Measurements from ENCODE around the gene RRBP1.

Gene RRBP1

DNA sequence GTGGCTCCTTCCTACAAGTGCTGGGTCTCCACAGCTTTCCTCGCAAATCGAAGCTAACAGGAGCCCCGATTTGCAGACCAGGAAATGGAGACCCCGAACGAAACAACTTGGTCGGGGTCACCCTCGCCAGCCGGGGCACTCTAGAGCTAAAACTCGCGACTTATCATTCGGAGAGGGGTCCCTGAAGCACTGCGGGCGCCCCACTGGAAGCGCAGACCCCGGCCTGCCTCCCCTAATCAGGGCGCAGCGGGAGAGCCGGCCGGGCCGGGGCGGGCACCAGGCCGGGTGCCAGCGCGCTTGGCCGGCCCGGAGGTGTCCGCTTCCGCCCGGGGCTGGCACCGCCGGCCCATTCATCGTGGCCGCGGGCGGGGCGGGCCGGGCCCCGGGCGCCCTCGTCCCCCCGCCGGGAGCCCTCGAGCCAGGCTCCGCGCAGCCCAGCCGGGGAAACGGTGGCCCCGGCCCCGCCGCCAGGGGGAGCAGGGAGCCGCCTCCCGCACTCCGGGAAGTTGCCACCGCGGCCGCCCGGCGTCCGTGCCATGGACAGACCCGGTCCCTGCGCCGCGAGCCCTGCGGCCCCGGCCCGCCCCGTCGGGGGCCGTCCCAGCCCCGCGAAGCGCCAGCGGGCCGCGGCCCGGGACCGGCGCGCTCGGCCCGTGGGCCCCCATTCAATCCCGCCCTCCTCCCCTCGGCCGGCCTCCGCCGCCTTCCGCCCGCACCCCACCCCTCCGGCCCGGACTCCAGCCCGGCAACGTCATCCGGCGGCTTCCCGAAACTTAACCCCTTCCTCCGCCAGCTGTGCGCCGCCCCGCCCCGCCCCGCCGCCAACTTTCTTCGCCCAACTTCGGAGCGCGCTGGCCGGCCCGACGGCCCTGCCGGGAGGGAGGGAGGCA is 961 bp downstream of the RRBP1 start:
- ATAC-seq: peak; percentile 44
- peak; percentile 86 for DNase-seq
- peak overlapping the region; percentile 76 for H3K27ac Mint-ChIP-seq
- H3K4me1 Mint-ChIP-seq: peaks cover 26% of the 10 kb centered on the region
- H3K36me3 Mint-ChIP-seq (ENCODE audit: low read depth): peaks cover 7% of the 10 kb centered on the region
- H3K27me3 Mint-ChIP-seq: peaks cover 19% of the 10 kb centered on the region
- H3K4me3 Mint-ChIP-seq: peak overlapping the region; percentile 78
- H3K9me3 Mint-ChIP-seq: no peaks in the 10 kb centered on the region

DNA sequence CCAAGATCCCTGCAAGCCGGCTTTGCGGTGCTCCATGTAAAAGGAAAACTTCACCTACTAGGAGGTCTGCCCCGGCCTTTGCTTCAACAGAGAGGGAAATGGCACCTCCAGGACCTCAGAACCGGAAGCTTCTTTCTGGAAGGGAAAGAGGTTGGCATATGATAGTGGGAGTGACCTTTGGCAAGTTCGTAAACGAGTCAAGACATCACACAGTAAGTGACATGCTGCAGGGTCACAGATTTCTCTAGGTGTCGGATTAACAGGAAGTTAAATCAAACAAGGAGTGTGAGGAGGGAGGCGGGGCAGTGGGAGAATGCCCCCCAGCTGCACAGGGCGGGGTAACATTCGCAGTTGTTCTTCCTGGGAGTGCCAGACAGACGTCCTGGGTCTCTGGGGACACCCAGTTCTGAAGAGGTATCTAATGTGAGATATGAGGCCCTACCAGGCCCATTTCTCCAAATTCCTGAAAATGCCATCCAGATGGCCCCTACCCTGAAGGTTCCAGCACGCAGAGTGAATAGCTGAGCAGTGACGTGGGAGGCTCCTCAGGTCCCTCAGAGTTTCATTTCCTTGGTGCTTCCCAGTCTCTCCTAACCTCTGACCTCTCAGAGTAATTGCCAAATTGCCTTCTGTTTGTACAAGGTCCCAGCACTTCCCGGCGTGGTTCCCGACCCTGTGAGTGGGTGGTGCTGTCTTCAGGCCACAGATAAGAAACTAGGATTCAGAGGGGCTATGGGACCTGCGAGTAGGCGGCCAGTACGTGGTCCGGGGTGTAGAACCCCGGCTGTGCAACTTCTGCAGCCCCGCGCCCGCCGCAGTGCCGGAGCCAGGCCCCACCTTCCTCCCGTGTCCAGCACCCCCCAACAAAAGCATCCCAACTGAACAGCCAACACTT is 1.9 kb downstream of the RRBP1 start:
- Mint-ChIP-seq H3K36me3 (ENCODE audit: low read depth) (peaks cover 7% of the 10 kb centered on the region), H3K4me1 (peaks cover 26% of the 10 kb centered on the region), H3K27me3 (peaks cover 13% of the 10 kb centered on the region), H3K9me3 (no peaks in the 10 kb centered on the region), H3K4me3 (peak overlapping the region; percentile 78), H3K27ac (peak overlapping the region; percentile 76)
- ATAC-seq: no peak
- peak; percentile 12 for DNase-seq

DNA sequence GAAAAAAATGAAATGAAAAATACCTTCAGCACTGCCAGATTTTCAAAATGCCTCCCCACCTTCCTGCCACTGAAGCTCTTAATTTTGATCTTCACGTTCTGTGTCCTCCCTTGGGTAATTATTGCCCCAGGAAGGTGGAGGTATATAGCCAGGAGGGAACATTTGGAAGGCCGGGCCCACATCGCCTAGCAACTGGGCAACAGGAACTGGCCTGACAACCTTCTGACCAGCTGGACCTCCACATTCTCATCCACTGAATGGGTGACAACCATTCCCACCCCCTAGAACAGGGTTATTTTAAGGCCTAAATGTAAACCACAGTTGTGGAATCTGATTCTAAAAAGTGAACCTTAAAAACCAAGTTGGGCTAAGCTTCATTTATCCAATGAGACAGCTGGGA is 3.2 kb downstream of the RRBP1 start:
- DNase-seq (no peak), ATAC-seq (no peak)
- Mint-ChIP-seq H3K4me3 (no peak overlapping the region), H3K36me3 (ENCODE audit: low read depth) (peaks cover 7% of the 10 kb centered on the region), H3K9me3 (no peaks in the 10 kb centered on the region), H3K4me1 (peaks cover 26% of the 10 kb centered on the region), H3K27me3 (peaks cover 7% of the 10 kb centered on the region), H3K27ac (no peak overlapping the region)

DNA sequence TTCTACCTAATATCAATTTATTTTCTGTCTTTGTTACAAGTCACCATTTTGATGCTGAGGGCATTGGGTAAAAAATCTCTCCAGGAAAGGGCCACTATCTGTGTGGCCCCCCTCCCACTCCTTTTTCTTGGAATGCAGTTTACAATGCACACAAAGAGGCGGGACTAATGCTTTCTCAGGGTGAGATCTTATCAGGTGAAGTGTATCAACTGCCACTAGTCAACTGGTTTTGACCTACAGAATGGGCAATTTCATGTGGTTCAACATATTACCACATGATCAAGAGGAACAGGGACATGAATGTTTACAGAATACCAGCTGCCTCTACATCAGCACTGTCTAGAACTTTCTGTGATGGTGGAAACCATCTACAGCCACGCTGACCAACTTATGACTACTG is 3.7 kb downstream of the RRBP1 start:
- H3K27me3 Mint-ChIP-seq: peaks cover 3% of the 10 kb centered on the region
- DNase-seq: no peak
- H3K9me3 Mint-ChIP-seq: no peaks in the 10 kb centered on the region
- no peak for ATAC-seq
- H3K4me3 Mint-ChIP-seq: no peak overlapping the region
- H3K27ac Mint-ChIP-seq: no peak overlapping the region
- peaks cover 27% of the 10 kb centered on the region for H3K4me1 Mint-ChIP-seq
- peaks cover 7% of the 10 kb centered on the region for H3K36me3 Mint-ChIP-seq (ENCODE audit: low read depth)

DNA sequence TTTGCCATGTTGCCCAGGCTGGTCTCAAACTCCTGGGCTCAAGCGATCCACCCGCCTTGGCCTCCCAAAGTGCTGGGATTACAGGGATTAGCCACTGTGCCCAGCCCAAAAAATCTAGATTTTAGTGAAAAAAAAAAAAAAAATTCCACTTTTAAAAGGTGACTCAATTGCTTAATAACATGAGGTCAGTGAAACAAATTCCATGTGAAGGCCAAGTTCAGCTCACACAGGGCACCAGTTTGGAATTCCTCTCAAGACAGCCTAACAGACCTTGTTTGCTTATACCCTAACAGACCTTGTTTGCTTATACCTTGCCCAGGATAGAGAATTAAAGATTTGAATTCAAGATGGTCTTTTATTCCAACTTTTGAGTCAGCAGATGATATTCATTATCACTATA is 5.1 kb downstream of the RRBP1 start:
- peaks cover 24% of the 10 kb centered on the region for H3K4me1 Mint-ChIP-seq
- DNase-seq (no peak), ATAC-seq (no peak)
- H3K36me3 Mint-ChIP-seq (ENCODE audit: low read depth): peaks cover 10% of the 10 kb centered on the region
- no peak overlapping the region for H3K27ac Mint-ChIP-seq
- H3K27me3 Mint-ChIP-seq: no peaks in the 10 kb centered on the region
- no peak overlapping the region for H3K4me3 Mint-ChIP-seq
- H3K9me3 Mint-ChIP-seq: no peaks in the 10 kb centered on the region

DNA sequence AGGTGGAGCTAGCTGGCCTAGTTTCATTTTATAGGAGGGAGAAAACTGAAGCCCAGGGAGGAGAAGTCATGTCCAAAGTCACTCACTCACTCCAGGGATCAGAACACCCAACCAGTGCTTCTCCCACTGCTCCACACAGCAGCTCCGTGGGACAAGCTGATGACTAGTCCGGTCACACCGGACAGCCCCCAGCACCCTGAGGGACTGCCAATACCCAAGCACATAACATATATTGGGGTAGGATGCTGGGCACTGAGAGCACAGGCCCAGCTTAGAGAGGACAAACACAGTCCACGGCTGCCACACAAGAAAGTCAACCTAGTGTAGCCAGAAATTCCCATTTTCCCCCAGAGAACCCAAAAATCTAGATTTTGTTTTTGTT is 5.7 kb downstream of the RRBP1 start:
- Mint-ChIP-seq H3K4me1 (peaks cover 24% of the 10 kb centered on the region), H3K27me3 (no peaks in the 10 kb centered on the region), H3K4me3 (no peak overlapping the region), H3K27ac (no peak overlapping the region), H3K9me3 (no peaks in the 10 kb centered on the region), H3K36me3 (ENCODE audit: low read depth) (peaks cover 10% of the 10 kb centered on the region)
- ATAC-seq (no peak), DNase-seq (no peak)

DNA sequence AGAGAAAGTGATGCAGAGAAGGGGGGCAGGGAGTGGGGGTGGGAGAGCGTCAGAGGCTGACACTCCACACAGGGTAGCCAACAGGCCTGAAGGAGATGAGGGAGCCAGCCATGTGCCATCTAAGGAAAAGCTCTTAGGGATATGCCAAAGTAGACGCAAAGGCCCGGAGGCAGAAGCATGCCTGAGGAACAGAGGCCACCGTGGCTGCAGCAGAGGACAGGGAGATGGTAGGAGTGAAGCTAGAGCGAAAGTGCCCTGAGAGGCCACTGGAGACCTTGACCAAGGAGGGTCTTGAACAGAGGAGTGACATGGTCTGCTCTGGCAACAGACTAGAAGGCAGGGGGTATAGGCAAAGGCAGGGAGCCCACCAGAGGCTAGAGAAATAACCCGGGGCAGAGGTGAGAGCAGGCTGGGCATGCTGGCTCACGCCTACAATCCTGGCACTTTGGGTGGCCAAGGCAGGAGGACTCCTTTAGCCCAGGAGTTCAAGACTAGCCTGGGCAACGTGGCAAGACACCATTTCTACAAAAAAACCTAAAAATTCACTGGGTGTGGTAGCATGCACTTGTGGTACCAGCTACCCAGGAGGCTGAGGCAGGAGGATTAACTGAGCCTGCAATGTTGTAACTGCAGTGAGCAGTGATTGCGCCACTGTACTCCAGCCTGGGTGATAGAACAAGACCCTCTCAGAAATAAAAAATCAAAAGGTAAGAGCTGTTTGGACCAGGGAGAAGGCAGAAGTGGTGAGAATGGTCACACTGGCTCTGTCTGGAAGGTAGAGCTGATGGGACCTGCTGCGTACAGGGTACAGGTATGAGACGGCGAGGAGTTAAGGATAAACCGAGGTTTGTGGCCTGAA is 6.3 kb downstream of the RRBP1 start:
- ATAC-seq: no peak
- peaks cover 10% of the 10 kb centered on the region for H3K36me3 Mint-ChIP-seq (ENCODE audit: low read depth)
- H3K27me3 Mint-ChIP-seq: no peaks in the 10 kb centered on the region
- H3K4me3 Mint-ChIP-seq: no peak overlapping the region
- no peaks in the 10 kb centered on the region for H3K9me3 Mint-ChIP-seq
- H3K4me1 Mint-ChIP-seq: peaks cover 23% of the 10 kb centered on the region
- DNase-seq: no peak
- no peak overlapping the region for H3K27ac Mint-ChIP-seq

DNA sequence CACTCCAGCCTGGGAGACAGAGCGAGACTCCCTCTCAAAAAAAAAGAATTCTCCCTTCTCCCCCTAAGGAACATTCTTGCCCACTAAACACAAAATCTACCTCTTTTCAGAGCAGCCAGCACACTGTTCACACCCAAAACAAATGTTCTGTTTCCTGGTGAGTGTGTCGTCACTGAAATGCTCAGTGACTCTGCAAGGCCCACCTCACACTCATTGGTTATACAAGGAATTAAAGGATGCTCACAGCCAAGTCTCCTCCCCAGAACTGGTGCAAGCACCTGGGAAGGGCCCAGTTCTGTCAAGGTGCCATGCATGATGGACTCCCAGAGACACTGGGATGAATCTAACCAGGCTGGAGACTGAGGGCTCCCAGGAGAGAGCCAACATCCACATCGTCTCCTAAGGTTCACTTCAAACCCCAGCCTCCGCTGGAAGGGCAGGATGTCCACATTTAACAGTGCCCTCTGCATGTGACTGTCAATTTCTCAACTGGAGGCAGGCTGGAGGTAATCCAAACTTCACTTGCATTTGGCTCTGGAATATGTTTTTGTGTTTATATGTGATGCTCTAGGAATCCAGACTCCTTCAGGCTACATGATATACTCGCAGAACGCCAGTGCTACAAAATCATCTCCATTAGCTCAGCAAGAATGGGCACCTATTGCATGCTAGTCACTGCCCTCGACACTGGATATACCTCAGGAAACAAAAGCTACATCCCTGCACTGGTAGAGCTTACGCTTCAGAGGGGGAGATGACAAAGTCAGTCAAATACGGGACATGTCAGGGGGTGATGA is 7.1 kb downstream of the RRBP1 start:
- peaks cover 13% of the 10 kb centered on the region for H3K36me3 Mint-ChIP-seq (ENCODE audit: low read depth)
- no peak for DNase-seq
- ATAC-seq: no peak
- H3K4me3 Mint-ChIP-seq: no peak overlapping the region
- H3K9me3 Mint-ChIP-seq: no peaks in the 10 kb centered on the region
- peaks cover 16% of the 10 kb centered on the region for H3K4me1 Mint-ChIP-seq
- H3K27me3 Mint-ChIP-seq: no peaks in the 10 kb centered on the region
- no peak overlapping the region for H3K27ac Mint-ChIP-seq

DNA sequence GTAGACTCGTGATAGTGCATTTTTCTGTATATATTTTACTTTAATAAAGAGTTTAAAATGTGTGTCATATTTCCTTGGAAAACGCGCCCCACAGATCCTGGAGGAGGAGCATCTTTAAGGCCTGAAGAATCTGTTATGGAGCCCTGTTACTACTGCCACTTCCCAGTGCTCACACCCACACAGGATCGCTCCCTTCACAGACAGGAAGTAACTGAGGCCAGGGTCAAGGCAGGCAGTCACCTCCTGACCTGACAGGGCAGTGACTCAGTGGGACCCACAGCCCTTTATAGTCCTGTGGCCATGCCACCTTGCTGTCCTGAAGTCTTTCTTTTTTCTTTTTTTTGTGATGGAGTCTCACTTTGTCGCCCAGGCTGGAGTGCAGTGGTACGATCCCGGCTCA is 9.0 kb downstream of the RRBP1 start:
- Mint-ChIP-seq H3K4me1 (peaks cover 5% of the 10 kb centered on the region), H3K36me3 (ENCODE audit: low read depth) (peaks cover 6% of the 10 kb centered on the region), H3K27ac (no peak overlapping the region), H3K9me3 (no peaks in the 10 kb centered on the region), H3K4me3 (no peak overlapping the region), H3K27me3 (no peaks in the 10 kb centered on the region)
- DNase-seq (no peak), ATAC-seq (no peak)

DNA sequence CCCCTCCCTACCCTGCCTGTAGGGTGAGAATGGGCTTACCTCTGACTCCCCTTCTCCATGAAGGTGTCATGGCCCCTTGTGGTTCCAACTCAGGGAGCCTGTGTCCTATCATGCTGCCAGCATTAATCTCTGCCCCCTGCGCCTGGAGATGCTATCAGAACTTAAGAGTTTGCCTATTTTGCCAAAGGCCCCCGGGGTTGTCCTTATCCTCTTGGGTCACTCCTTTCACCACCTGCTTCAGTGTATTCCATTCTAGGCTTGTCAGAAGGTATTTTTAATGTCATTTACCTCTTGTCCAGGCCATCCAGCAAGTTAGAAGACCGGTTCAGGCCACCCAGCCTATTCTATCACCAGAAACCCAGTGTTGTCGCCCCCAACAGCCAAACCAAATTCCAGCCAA is 10.5 kb downstream of the RRBP1 start:
- ATAC-seq: no peak
- no peak overlapping the region for H3K27ac Mint-ChIP-seq
- H3K36me3 Mint-ChIP-seq (ENCODE audit: low read depth): peaks cover 6% of the 10 kb centered on the region

DNA sequence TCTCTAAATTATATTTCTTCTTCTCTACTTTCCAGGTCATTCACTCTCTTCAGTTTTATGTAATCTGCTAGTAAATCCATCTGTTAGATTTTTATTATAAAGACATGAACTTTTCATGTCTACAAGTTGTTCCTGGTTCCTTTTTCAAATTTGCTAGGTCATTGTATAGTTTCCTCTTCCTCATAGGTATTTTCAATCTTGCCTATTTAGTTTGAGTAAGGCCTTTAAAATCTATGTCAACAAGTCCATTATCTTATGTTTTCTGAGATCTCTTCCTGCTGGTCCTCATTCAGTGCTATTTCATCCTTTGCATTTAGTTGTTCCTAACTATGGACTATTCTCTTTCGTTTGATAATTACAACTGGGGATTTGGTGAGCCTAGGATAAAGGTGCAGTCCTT is 11.0 kb downstream of the RRBP1 start:
- Mint-ChIP-seq H3K27ac (no peak overlapping the region), H3K4me1 (peaks cover 14% of the 10 kb centered on the region), H3K36me3 (ENCODE audit: low read depth) (peaks cover 6% of the 10 kb centered on the region), H3K4me3 (no peak overlapping the region), H3K9me3 (no peaks in the 10 kb centered on the region), H3K27me3 (no peaks in the 10 kb centered on the region)
- ATAC-seq: no peak
- DNase-seq: no peak

More for the DNA sequence above, 10.5 kb downstream of the RRBP1 start:
- no peak for DNase-seq
- Mint-ChIP-seq H3K9me3 (no peaks in the 10 kb centered on the region), H3K4me1 (peaks cover 8% of the 10 kb centered on the region), H3K4me3 (no peak overlapping the region), H3K27me3 (no peaks in the 10 kb centered on the region)

DNA sequence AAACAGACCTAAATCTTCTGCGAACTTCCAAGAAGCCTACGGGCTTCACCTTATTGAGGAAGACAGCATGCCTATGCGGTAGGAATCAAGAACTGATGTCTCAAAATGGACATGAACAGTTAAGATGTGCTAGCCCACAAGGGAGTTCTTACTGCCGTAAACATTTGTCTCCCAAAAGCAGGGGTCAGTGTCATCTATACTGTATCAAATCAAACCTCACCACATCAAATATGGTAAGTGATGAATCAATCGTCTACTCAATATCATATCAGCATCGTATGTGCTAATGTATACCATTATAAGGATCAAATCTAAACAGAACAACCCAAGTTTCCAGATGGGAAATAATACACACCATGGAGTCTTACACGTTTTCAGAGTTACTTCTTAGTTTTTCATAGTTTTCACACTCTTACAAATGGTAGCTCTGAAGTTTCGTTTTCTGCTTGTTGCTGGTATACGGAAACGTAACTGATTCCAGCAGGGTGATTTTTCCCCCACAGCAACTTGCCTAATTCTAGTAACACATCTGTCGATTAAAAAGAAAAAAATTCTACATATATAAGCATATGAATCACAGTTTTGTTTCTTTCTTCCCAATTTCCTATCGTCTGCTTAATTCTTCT is 12.6 kb downstream of the RRBP1 start:
- no peak for ATAC-seq
- Mint-ChIP-seq H3K27me3 (no peaks in the 10 kb centered on the region), H3K27ac (no peak overlapping the region), H3K4me1 (peaks cover 29% of the 10 kb centered on the region), H3K9me3 (no peaks in the 10 kb centered on the region), H3K4me3 (no peak overlapping the region), H3K36me3 (ENCODE audit: low read depth) (peaks cover 6% of the 10 kb centered on the region)
- no peak for DNase-seq

DNA sequence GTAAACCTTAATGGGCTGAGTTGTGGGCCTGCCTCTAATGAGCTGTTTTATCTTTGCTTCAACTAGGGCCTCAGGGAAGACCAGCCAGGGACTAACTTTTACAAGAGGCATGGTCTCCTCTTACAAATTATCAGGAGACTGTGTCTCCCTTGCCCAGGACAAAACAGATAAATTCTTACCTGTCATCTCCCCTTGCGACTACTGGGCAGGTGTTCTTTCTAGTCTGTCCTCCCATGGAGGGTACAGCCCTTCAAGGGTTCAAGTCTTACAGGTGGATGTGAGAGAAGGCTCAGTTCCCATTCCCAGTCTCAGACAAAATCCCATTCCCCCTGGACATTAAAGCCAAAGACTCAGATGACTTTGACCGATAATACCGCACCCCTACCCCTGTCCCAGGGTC is 13.6 kb downstream of the RRBP1 start:
- no peak for ATAC-seq
- no peak overlapping the region for H3K4me3 Mint-ChIP-seq
- H3K27me3 Mint-ChIP-seq: no peaks in the 10 kb centered on the region
- DNase-seq: no peak
- peaks cover 38% of the 10 kb centered on the region for H3K4me1 Mint-ChIP-seq
- no peaks in the 10 kb centered on the region for H3K9me3 Mint-ChIP-seq
- no peak overlapping the region for H3K27ac Mint-ChIP-seq
- peaks cover 6% of the 10 kb centered on the region for H3K36me3 Mint-ChIP-seq (ENCODE audit: low read depth)

All from activated naive CD8-positive, alpha-beta T cell treated with anti-CD3 and anti-CD28 coated beads, Interleukin-2, amount 50 U/mL, for 24 hours (primary cell).